ENCODE results near the gene VWC2L.

DNA sequence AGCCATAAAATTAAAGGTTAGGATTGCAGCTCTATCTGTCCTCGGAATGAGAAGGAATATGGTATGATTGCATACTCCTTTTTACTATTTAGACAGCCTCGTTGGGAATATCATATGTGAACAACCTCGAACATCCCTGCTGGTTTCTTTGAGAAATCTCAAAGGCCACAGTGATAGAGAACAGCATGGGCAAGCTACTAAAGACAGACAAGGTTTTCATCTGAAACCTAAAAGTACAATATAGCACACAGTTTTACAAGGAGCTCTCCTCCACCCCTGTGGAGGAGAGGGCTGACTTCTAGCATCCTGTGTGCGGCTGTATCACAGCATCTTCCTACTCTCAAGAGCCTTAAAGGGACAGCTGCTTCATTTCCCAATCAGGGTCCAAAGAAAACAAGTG lies 104.3 kb downstream of the VWC2L start:
- TF ChIP-seq, protein P1, sequence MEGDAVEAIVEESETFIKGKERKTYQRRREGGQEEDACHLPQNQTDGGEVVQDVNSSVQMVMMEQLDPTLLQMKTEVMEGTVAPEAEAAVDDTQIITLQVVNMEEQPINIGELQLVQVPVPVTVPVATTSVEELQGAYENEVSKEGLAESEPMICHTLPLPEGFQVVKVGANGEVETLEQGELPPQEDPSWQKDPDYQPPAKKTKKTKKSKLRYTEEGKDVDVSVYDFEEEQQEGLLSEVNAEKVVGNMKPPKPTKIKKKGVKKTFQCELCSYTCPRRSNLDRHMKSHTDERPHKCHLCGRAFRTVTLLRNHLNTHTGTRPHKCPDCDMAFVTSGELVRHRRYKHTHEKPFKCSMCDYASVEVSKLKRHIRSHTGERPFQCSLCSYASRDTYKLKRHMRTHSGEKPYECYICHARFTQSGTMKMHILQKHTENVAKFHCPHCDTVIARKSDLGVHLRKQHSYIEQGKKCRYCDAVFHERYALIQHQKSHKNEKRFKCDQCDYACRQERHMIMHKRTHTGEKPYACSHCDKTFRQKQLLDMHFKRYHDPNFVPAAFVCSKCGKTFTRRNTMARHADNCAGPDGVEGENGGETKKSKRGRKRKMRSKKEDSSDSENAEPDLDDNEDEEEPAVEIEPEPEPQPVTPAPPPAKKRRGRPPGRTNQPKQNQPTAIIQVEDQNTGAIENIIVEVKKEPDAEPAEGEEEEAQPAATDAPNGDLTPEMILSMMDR (conservative IDR thresholded peaks at IDR 0.05), result no peak
- TF ChIP-seq EZH2 (IDR thresholded peaks at IDR 0.05; ENCODE audit: low read depth), result no peak
